ENCODE results near the gene FSD2.
"Not testable (repeated sequence)": the region's sequence is repeated elsewhere in the genome, so short reads cannot be mapped to it uniquely, and the experiment has no call there.

The FSD2 gene

DNA sequence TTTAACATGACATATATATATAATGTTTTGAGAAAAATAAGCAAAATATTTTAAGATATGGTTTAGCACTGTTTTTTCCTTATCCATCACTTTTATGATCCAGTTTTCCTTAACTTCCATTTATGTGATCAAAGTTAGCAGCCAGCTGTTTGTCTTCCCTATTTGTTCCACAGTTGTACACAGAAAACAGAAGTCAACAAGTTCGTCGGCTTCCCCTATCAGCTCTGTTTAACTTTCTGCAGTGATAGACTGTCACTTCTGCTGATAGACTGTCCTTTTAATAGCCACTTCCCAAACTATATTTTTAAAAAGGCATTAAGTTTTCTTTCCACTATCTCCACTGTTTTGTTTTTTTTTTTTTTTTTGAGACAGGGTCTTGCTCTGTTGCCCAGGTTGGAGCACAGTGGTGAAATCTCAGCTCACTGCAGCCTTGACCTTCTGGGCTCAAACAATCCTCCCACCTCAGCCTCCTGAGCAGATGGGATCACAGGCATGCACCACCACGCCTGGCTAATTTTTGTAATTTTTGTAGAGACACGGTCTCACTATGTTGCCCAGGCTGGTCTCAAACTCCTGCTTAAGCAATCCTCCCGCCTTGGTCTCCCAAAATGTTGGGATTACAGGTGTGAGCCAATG, 7.2 kb downstream of the FSD2 start:
- no peak for DNase-seq (ENCODE audit: low read depth in 2 of 2, low spot score in 1 of 2)

DNA sequence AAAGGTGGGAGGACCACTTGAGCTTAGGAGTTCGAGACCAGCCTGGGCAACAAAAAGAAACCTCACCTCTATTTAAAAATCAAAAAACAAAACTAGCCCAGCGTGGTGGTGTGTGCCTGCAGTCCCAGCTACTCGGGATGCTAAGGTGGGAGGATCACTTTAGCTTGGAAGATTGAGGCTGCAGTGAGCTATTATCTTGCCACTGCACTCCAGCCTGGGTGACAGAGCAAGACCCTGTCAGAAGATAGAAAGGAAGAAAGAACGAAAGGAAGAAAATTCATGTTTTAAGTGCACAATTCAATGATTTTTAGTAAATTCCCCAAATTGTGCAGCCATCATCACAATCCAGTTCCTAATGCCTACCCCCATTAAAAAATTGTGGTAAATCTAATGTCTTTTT, 7.8 kb downstream of the FSD2 start:
- no peak for DNase-seq (ENCODE audit: low read depth in 2 of 2, low spot score in 1 of 2)

GRCh38 chr15:82793737-82794136, 12.1 kb downstream of the FSD2 start:
- DNase-seq (ENCODE audit: low read depth in 2 of 2, low spot score in 1 of 2): no peak

DNA sequence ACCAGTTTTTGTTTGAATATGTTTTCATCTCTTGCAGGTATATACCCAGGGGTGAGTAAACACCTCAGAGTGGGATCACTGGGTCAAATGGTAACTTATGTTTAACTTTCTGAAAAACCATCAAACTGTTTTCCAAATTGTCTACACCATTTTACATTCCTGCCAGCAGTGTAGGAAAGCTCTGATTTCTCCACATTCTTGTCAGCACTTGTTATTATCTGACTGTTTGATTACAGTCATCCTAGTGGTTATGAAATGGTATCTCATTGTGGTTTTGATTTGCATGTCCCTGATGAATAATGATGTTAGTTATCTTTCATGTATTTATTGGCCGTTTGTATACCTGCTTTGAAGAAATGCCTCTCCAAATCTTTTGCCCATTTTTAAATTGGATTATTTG, 13.8 kb downstream of the FSD2 start:
- DNase-seq (ENCODE audit: low read depth in 2 of 2, low spot score in 1 of 2): no peak

DNA sequence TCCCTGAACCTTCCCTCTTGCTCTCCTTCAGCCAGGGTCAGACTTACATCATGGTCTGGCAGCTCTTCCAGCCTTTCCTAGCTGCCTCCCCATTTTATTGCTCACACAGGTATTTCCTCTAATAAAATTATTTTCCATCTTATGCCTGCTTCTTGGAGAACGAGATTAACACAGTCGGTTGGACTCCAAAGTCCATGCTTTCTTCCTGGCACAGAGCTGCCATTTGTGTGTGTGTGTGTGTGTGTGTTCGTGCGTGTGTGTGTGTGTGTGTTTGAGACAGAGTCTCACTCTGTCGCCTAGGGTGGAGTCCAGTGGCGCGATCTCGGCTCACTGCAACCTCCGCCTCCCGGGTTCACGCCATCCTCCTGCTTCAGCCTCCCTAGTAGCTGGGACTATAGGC, 15.5 kb downstream of the FSD2 start:
- no peak for DNase-seq (ENCODE audit: low read depth in 2 of 2, low spot score in 1 of 2)

DNA sequence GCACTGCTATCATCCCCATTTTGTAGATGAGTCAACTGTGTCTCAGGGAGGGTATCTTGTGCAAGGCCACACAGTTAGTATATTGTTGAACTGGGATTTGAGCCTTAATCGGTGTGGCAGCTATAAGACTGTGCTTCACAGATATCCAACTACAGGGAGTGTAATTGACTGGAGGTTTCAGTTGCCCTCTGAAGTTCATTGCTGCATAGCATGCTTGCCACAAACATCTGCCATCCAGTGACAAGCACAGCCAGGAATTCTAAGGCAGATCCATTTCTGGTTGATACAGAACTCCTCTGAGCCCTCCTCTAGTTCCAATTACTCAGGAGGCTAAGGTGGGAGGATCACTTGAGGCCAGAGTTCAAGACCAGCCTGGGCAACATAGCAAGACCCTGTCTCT, 16.4 kb downstream of the FSD2 start:
- no peak for DNase-seq (ENCODE audit: low read depth in 2 of 2, low spot score in 1 of 2)

- DNase-seq (ENCODE audit: low read depth in 2 of 2, low spot score in 1 of 2): no peak
Measured at GRCh38 chr15:82788496-82788895, 17.4 kb downstream of the FSD2 start.

GRCh38 chr15:82781349-82781748, 24.5 kb downstream of the FSD2 start:
- DNase-seq (ENCODE audit: low read depth in 2 of 2, low spot score in 1 of 2): no peak

DNA sequence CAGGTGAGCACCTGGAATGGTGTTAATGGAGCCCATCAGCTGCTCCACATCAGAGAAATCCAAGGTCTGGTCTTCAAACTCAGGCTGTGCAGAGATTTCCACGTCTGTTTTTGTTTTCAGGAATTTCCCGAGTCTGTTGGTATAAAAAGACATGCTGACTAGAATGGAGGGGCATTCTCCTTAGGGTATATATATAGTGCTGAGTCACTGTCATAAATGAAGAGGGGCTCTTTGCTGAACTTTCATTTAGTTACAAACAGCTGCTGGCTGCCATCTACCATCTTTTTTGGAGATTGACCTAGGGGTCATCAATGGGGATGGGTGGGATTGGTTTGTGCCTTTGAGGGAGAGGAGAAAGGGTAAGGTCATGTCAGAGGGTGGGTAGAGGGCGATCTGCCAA, 27.1 kb downstream of the FSD2 start:
- DNase-seq (ENCODE audit: low read depth in 2 of 2, low spot score in 1 of 2): no peak

- DNase-seq (ENCODE audit: low read depth in 2 of 2, low spot score in 1 of 2): no peak
Measured at GRCh38 chr15:82774496-82774895, 31.4 kb downstream of the FSD2 start.

DNA sequence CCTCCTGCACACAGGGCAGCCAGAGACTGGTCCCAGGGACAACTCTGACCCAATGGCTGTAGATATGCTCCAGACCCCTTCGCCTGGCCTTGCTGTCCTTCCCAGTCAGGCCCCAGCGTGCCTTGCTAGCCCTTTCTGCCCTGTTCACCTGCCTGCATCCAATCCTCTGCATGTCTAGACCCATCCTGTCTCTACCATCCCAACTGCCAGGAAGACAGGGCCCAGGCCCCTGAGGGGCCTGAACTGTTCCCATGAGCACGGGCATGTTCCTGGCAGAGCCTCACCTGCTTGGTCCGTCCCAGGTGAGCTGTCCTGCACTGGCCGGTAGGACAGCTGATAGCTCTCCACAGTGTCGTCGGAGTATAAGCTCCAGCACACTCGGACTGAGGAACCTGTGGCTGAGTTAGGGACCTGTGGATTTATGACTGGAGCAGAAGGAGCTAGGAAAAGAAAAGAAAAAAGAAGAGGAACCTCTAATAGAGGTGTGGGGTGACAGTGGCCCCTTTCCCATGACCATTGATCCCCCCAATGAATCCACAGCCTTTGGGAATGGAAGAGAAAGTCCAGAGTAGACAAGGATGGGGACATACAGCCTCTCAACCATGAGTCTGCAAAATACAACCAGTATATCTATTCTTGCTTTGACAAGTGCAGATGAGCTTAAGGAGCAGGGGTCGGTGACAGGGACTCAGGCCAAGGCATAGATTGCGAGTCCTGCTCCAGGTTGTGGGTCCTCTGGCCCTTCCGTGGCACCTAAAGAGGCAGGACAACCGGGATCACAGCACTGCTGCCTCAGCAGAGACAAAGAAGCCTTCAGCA, 33.9 kb downstream of the FSD2 start:
- DNase-seq (ENCODE audit: low read depth in 2 of 2, low spot score in 1 of 2): no peak

DNA sequence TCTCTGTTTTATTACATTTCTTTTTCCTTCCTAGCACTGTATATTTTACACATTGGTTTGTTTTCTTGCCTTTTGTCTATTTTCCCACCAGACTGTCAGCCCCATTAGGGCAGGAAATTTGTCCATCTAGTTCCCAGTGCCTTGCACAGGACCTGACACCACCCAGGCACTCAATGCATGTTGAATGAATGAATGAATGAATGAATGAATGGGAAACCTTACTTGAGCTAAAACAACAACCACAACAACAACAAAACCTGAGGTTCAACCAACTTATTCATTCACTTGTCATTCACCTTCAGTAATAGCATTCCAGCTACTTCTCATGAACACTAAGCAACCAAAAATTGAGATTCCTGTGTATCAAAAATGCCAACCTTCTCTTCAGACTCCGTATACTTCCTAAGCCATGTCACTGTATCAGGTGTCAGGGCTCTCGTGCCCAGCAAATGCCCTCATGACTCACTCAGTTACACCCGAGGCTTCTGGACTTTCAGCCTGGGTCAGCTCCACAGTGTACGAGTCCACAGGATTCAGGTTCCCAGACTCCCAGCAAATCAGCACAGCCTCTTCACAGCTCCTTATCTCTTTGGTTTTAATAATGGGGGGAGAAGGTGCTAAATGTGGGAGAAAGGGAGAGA, 37.3 kb downstream of the FSD2 start:
- DNase-seq (ENCODE audit: low read depth in 2 of 2, low spot score in 1 of 2): no peak

DNA sequence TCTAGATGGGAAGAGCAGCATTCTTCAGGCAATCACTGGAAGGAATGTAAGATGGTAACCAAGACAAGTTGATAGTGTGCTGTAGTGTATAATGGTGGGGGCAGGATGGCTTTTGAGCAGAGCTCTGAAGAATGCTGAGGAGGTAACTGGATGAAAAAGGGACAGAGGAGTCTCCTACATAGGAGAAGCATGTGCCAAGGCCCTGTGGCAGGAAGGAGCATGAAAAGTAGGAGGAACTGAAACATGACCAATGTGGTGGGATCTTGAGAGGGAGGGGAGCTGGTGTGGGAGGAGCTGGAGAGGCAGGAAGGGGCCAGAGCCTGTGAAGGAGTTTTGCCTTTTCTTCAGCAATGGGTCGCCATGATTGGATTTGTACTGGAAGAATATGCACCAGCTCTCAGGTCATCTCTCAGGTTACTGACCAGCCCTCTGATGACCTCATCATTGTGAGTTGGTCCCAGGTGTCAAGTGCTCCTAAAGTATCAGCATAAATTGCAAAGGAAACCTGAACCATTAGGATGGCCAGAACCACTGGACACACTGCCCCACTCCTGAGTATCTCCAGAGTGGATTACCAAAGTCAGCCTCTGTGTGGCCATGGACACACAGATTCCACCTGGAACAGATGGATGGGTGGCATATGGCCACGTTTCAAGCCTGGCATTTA, 38.6 kb downstream of the FSD2 start:
- no peak for DNase-seq (ENCODE audit: low read depth in 2 of 2, low spot score in 1 of 2)

GRCh38 chr15:82766201-82766600, 39.7 kb downstream of the FSD2 start:
- not testable (repeated sequence) for DNase-seq (ENCODE audit: low read depth in 2 of 2, low spot score in 1 of 2)

DNA sequence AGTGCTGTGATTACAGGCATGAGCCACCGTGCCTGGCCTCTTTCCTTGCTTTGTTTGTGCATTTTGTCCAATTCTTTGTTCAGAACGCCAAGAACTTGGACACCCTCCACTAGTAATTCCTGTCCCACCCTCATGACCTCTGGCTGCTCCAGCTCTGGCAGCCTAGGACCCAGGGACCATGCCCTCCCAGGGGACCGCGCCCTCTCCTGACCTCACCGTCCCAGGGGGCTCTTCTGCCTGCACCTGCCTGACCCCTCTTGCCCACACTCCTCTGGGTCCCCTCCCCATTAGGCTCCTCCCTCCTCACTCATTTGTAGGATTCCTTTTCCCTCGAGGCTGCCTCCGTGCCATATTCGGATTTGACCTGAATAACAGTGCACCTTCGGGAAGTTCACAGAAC, 41.1 kb downstream of the FSD2 start:
- DNase-seq (ENCODE audit: low read depth in 2 of 2, low spot score in 1 of 2): no peak

DNA sequence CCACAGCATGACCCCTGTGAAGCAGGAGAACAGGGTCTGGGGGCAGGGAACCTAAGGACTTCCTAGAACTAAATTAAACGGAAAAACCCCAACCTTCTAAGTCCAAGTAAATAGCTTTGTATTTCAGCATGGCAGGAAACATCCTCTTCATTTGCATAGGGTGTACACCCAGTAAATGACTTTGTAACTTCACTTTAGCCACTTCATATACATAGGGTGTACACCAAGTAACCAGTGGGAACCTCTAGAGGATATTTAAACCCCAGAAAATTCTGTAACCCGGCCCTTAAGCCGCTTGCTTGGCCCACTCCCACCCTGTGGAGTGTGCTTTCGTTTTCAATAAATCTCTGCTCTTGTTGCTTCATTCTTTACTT, 41.8 kb downstream of the FSD2 start:
- no peak for DNase-seq (ENCODE audit: low read depth in 2 of 2, low spot score in 1 of 2)

DNA sequence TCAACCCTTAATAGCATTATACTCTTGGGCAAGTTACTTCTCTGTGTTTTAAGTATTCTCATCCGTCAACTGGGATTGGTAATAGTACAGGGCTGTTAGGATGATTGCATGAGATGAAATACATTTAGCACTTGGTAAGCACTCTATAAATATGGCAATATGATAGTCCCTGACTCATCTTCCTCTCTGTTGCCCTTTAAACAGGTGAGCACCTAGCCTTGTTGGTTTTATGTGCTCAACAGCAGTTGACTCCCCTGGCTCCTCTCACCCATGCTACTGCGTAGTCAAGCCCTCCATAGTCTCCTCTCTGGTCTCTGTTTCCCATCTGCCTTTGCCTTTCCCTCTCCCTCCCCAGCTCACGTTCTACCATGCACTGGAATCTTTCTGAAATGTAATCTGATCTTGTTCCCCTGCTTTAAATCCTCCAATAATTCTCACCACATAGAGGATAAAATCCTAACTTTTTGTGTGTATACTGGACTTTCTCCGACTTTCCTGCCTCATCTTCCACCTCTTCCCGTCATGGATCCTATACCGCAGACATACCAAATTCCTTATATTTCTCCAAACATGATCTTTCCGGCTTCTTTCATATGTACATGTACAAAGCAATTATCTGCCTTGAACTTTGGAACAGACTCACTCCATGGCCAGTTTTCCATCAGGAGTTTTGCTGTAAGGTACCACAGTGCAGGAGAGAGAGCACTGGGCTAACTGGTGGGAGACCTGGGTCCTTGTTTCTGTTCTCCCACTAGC, 42.3 kb downstream of the FSD2 start:
- no peak for DNase-seq (ENCODE audit: low read depth in 2 of 2, low spot score in 1 of 2)

DNA sequence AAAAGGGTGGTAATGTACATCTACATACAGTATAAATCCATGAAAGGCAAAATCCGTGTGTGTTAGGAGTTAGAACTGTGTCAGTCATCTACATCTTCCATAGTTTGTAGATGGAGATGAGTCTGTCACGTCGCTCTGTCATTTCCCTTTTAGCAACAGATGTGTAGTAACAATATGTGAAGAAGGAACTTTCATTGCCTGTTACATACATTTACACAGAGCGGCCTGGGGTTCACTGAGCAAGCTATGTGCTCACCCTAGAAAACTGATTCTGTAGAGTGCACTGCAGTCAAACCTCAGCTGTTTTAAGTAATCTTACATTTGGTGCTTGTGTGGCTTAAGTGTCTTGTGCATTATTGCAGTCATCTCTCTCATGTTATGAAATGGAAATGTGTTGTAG, 54.6 kb downstream of the FSD2 start:
- no peak for DNase-seq (ENCODE audit: low read depth in 2 of 2, low spot score in 1 of 2)

GRCh38 chr15:82750831-82751180, 55.1 kb downstream of the FSD2 start:
- DNase-seq (ENCODE audit: low read depth in 2 of 2, low spot score in 1 of 2): no peak

DNA sequence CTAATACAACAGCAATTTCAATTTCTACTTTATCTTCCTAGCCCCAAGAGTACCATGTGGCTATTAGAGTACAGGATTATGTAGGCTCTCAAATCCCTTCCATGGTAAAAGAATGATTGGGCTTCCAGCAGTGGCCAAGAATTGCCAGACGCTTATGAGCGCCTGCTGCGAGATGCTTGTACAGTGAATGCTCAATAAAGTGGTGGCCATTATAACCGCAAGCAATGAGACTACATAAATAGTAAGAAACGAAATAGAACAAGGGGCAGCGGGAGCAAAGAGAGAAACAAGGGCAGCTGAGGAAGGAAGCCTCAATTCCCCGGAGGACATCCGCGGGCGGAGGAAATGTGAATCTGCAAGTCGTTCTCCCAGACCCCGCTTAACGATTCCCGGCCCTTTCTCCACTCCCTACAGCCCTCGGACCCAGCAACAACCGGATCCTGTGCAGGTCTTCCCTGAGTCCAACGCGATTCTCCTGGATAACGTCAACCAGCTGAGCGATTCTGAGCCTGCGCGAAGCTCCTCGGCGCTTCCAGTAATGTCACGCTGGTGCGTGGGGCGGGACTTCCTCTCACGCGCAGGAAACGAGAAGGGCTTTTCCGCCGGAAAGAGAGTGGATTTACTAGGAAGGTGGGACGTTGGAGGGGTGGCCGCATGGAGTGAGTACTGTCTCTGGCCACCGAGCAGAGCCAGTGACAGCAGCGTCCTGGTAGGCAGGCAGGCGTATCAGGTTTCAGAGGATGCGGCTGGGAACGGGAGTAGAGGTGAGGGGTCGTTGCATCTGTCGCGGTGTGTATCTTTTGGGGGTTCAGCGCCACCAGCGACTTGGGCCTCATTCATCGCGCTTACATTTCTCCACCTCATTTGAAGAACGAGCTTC, 55.7 kb downstream of the FSD2 start:
- peak; percentile 56 to 70 for DNase-seq (ENCODE audit: low read depth in 2 of 2, low spot score in 1 of 2)
